ENCODE data around the gene NPS.

NPS gene

GRCh38 chr10:127549009-127549408 is at the start of gene NPS:
Gene NPS (plus strand): TSS chr10:127549309. CDS start chr10:127549369, 60 bp downstream.
- no peak for DNase-seq

- DNase-seq: no peak
These were observed 49.0 kb upstream of the NPS start for GRCh38 chr10:127500127-127500526.

- no peak for DNase-seq
These were observed 43.0 kb upstream of the NPS start for GRCh38 chr10:127506094-127506493.

GRCh38 chr10:127522298-127522697 is 26.8 kb upstream of the NPS start:
- DNase-seq: no peak

GRCh38 chr10:127523476-127523875 is 25.6 kb upstream of the NPS start:
- no peak for DNase-seq

- DNase-seq: no peak
These were observed 24.9 kb upstream of the NPS start for GRCh38 chr10:127524229-127524628.

- DNase-seq: no peak
These were observed 24.0 kb upstream of the NPS start for GRCh38 chr10:127524908-127525665.

GRCh38 chr10:127525686-127526085 is 23.4 kb upstream of the NPS start:
- no peak for DNase-seq

- DNase-seq: no peak
These were observed 22.9 kb upstream of the NPS start for GRCh38 chr10:127526161-127526560.

GRCh38 chr10:127527320-127527719 is 21.8 kb upstream of the NPS start:
- DNase-seq: no peak

GRCh38 chr10:127527891-127528290 is 21.2 kb upstream of the NPS start:
- DNase-seq: no peak

- no peak for DNase-seq
These were observed 16.9 kb upstream of the NPS start for GRCh38 chr10:127532193-127532592.

GRCh38 chr10:127532659-127533058 is 16.4 kb upstream of the NPS start:
- no peak for DNase-seq

- no peak for DNase-seq
These were observed 15.0 kb upstream of the NPS start for GRCh38 chr10:127534074-127534473.

- no peak for DNase-seq
These were observed 14.6 kb upstream of the NPS start for GRCh38 chr10:127534496-127534895.

- DNase-seq: peak; percentile 56
These were observed 13.2 kb upstream of the NPS start for GRCh38 chr10:127535802-127536515.

GRCh38 chr10:127536972-127537760 is 11.9 kb upstream of the NPS start:
- DNase-seq: no peak

- no peak for DNase-seq
These were observed 11.2 kb upstream of the NPS start for GRCh38 chr10:127537924-127538323.

GRCh38 chr10:127548022-127548421 is 1.1 kb upstream of the NPS start:
- no peak for DNase-seq

- no peak for DNase-seq
These were observed 1.8 kb downstream of the NPS start for GRCh38 chr10:127550861-127551260.

- DNase-seq: no peak
These were observed 3.3 kb downstream of the NPS start for GRCh38 chr10:127552446-127552845.

GRCh38 chr10:127553417-127553816 is 4.3 kb downstream of the NPS start:
- DNase-seq: no peak

GRCh38 chr10:127556916-127557315 is 7.8 kb downstream of the NPS start:
- DNase-seq: no peak

- DNase-seq: no peak
These were observed 12.5 kb downstream of the NPS start for GRCh38 chr10:127561647-127562046.
